ENCODE measurements around the gene C2orf42.
"Not testable (repeated sequence)": the region's sequence is repeated elsewhere in the genome, so short reads cannot be mapped to it uniquely, and the experiment has no call there.

The C2orf42 gene

DNA sequence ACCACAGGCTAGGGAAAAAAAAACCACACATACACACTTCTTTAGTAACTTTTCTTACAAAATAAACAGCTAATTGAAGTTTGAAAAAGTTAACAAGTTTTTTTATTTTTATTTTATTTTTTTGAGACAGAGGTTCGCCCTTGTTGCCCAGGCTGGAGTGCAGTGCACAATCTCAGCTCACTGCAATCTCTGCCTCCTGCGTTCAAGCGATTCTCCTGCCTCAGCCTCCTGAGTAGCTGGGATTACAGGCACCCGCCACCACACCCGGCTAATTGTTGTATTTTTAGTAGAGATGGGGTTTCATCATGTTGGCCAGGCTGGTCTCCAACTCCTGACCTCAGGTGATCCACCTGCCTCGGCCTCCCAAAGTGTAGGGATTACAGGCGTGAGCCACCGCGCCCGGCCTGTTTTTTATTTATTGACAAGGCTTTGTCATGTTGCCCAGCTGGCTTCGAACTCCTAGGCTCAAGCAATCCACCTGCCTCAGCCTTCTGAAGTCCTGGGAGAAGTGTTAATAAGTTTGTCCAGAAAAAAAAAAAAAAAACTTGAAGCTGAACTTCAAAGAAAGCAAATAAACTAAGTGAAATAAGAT lies 21.1 kb downstream of the C2orf42 start:
- not testable (repeated sequence) for DNase-seq (ENCODE audit: low spot score)

GRCh38 chr2:70161069-70161534 lies 29.7 kb downstream of the C2orf42 start:
- no peak for DNase-seq (ENCODE audit: low spot score)

- DNase-seq (ENCODE audit: low spot score) = no peak
Measured at GRCh38 chr2:70160545-70160944, 30.3 kb downstream of the C2orf42 start.

- DNase-seq (ENCODE audit: low spot score) = not testable (repeated sequence)
Measured at GRCh38 chr2:70149130-70149686, 41.6 kb downstream of the C2orf42 start.

GRCh38 chr2:70148211-70148760 lies 42.5 kb downstream of the C2orf42 start:
- DNase-seq (ENCODE audit: low spot score) = not testable (repeated sequence)

- DNase-seq (ENCODE audit: low spot score) = no peak
Measured at GRCh38 chr2:70145851-70146739, 44.7 kb downstream of the C2orf42 start.

GRCh38 chr2:70145144-70145490 lies 45.7 kb downstream of the C2orf42 start:
- DNase-seq (ENCODE audit: low spot score) = no peak

DNA sequence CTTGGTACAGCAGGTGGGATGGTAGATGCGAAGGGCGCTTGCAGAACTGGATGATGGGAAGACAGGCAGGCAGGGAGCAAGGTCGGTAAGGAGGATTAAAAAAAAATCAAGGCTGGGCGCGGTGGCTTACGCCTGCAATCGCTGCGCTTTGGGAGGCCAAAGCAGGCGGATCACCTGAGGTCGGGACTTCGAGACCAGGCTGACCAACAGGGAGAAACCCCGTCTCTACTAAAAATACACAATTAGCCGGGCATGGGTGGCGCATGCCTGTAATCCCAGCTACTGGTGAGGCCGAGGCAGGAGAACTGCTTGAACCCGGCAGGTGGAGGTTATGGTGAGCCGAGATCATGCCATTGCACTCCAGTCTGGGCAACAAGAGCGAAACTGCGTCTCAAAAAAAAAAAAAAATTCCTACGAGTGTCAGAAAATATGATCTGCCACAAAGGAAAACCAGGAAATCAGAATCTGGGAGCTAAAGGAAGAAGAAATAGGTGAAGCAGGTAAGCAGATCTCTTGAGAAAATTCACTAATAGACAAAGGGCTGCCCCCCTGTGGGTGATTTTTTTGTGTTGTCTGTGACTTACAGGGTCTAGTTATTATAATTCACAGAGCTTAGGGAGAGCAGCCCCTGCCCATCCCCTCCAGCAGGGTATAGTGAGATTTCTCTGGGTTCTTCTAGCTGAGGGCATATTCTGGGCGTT lies 46.2 kb downstream of the C2orf42 start:
- no peak for DNase-seq (ENCODE audit: low spot score)

DNA sequence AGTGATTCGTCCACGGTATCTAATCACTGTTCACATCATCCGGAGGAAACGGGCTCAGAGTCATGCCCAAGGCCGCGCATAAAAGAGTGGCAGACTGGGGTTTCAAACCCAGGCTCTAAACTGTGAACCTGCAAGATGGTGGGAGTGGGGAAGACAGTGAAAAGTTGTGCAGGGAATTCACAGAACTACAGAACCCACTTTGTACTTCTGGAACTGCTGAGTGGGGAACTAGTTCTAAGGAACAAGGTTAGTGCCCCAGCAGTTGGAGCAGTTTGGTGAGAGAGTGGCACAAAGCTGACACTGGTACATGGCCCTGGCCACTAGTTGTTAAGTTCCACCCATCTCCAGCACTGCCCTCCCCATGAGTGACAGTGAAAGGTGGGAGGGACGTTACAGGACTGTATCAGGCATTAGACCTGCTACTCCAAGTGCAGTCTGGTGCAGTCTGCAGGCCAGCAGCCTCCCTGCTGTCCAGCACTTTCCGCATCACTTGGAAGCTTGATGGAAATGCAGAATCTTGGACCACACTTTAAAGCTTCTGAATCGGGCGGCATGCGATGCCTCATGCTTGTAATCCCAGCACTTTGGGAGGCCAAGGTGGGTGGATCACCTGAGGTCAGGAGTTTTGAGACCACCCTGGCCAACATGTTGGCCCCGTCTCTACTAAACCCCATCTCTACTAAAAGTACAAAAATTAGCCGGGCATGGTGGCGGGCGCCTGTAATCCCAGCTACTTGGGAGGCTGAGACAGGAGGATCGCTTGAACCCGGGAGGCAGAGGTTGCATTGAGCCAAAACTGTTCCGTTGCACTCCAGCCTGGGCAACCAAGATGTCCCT lies 47.3 kb downstream of the C2orf42 start:
- DNase-seq (ENCODE audit: low spot score) = peak; percentile 40

- peak; percentile 99 for DNase-seq (ENCODE audit: low spot score)
Measured at GRCh38 chr2:70142590-70143313, 48.1 kb downstream of the C2orf42 start.

DNA sequence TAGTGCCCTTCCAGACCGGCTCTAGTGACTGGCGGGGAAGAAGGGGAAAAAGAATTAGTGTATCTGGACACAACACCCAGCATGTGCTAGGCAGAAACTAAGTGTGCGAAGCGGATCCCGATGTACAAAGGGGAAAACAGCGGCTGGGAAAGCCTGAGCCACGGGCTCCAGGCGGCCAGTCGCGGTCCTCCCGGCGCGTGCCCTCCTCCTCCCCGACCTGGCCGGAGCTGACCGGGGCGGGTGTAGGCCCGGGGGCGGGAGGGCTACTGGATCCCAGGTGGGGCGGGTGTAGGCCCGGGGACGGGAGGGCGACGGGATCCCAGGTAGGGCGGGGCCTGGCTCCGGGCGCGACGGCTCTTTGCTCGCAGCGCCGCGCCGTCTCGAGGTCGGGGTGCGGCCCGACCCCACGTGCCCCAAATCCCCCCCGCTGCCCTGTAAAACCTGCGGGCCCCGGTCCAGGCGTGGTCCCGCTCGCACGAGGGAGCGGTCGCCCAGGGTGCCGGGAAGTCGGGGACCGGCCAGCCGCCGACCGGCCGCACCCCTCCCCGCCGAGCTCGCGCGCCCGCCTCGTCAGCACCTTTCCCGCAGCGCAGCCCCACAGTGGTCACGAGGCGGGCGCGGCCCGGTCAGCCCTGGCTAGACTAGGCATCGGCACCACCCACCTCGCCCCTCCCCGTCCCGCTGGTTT lies 48.8 kb downstream of the C2orf42 start:
- peak; percentile 69 for DNase-seq (ENCODE audit: low spot score)

GRCh38 chr2:70141212-70141901 lies 49.5 kb downstream of the C2orf42 start:
- no peak for DNase-seq (ENCODE audit: low spot score)

GRCh38 chr2:70140791-70141211 lies 50.0 kb downstream of the C2orf42 start:
- DNase-seq (ENCODE audit: low spot score) = no peak

GRCh38 chr2:70134323-70134983 lies 56.4 kb downstream of the C2orf42 start:
- not testable (repeated sequence) for DNase-seq (ENCODE audit: low spot score)

DNA sequence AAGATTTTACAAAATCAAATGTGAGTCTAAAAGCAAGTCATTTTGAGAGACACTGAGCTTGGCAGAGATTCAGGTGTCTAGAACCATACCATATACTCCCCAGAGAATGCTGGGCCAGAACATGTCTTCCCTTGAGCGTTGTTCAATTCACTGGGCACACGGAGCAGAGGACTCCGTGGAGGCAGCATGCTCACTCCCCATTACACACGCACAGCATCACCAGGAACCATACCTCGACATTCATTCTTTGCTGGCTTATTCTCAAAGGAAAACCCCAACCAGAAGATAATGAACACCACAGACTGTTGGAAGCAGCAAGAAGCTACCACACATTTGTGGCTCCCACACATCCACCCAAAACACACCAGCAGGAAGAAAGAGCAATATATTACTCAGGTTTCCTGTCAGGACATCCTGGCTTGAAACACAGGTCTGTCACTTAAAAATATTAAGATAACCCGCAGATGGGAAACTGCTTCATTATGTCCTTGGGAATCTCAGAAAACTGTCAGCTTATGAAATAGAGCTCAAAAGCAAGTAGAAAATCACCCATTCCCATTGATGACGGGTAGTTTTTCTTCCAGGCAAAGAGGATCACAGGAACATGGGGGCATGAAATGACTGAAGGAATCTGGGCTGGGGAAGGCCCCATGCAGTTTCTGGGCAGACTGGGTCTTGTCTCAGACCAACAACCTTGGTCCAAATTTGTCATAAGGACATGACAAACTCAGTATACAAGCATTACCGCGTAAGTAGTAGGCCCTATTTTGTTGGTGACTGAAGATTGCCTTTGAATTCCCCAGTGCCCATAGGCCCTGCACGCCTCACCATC lies 57.1 kb downstream of the C2orf42 start:
- DNase-seq (ENCODE audit: low spot score) = no peak

DNA sequence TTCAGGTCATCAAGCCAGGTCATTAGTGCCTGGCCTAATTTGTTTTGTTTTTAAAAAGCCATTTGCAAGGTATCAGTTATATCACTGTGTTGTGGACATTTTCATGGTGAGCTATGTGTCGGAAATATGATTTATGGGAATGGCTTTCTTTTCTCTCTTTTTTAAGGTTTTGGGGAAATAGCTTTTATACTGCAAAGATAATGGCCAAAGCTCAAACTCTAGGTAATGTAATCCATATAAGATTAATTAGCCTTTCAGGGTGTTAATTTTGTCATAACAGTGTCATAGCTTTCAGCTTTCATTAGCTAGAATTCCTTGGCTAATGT lies 57.7 kb downstream of the C2orf42 start:
- no peak for DNase-seq (ENCODE audit: low spot score)

- DNase-seq (ENCODE audit: low spot score) = peak; percentile 68
Measured at GRCh38 chr2:70132244-70133126, 58.3 kb downstream of the C2orf42 start.
